ENCODE data around the gene BLVRB. TPM values are rescaled to one million over a fixed set of nuclear protein-coding genes. Genes with fewer than 3 reads are reported as not detected.

BLVRB gene
- total and polyA plus RNA-seq, 9 of the 15 experiments (the other 6 are each of a cell fraction or from before 2014, with no cell fraction given) = 81.1 to 749 (median 331) TPM

DNA sequence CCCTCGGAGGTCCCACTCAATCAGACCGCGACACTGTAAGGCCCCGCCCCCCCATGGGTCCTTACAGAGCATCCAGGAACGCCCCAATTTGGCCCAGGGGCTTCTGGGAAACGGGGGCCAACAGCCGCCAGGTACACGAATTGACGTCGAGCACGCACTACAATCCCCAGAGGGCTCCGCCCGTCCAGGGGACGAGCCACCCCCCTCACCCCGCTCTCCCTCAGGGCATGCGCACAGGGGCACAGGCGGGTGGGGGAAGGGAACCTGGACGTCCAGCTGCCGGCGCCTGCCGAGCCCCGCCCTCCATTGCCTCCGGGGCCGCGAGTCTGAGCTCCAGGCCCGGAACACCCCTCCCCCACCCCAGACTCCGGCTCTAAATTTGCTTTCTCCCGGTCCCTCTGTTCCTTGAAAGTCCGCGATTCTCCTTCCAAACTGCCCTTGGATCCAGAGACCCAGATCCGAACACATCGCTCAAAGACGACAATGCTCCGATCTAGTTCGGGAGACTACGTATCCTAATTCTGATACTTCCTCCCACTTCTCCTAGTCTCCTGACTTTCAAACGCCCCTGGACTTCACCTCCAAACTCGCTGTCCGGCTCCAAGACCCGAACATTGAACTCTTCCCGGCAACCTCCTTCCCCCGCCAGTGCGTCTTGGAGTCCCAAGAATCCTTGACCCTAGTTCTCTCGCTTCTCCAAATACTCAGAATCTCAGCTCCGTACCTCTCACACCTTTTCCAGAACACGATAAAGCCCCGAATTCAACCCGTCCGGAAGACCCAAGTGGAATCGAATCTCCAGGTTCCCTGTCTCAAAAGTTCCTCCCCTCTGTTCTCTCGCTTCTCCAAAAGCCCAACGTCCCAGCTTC, 22.2 kb downstream of the BLVRB start (continued):
- TF ChIP-seq RBBP5 (IDR thresholded peaks at IDR 0.05; ENCODE audit: borderline replicate concordance, insufficient read depth, low read length, poor library complexity, severe bottlenecking) (no peak), FOXK1 (CRISPR knock-in tag; IDR thresholded peaks at IDR 0.05; ENCODE audit: borderline replicate concordance) (no peak), ZNF668 (CRISPR knock-in tag; IDR thresholded peaks at IDR 0.05) (no peak), XRCC5 (IDR thresholded peaks at IDR 0.05; ENCODE audit: low read depth, low read length) (peak; percentile 33), NRF1 (conservative IDR thresholded peaks at IDR 0.05 in 1 of 2, IDR thresholded peaks at IDR 0.05 in 1 of 2) (peak; percentile 98), OTX1 (CRISPR knock-in tag; IDR thresholded peaks at IDR 0.05) (0 out of 2 replicates have a peak, but pooled peaks have one; percentile 6), SMAD2 (IDR thresholded peaks at IDR 0.05; ENCODE audit: low read depth, low read length) (no peak), ZNF57 (CRISPR knock-in tag; IDR thresholded peaks at IDR 0.05) (no peak), DMBX1 (CRISPR knock-in tag; IDR thresholded peaks at IDR 0.05; ENCODE audit: borderline replicate concordance) (no peak), COPS2 (conservative IDR thresholded peaks at IDR 0.05) (no peak), DDX20 (tag; IDR thresholded peaks at IDR 0.05; ENCODE audit: low read depth) (no peak), MCM7 (IDR thresholded peaks at IDR 0.05) (no peak), ZC3H4 (CRISPR knock-in tag; IDR thresholded peaks at IDR 0.05; ENCODE audit: borderline replicate concordance) (no peak), NFYB (IDR thresholded peaks at IDR 0.05; ENCODE audit: extremely low read depth, insufficient read length) (no peak), NELFE (IDR thresholded peaks at IDR 0.05; ENCODE audit: insufficient read depth, insufficient read length) (no peak), ZFP1 (CRISPR knock-in tag; IDR thresholded peaks at IDR 0.05) (no peak)
- TF ChIP-seq, protein P1, sequence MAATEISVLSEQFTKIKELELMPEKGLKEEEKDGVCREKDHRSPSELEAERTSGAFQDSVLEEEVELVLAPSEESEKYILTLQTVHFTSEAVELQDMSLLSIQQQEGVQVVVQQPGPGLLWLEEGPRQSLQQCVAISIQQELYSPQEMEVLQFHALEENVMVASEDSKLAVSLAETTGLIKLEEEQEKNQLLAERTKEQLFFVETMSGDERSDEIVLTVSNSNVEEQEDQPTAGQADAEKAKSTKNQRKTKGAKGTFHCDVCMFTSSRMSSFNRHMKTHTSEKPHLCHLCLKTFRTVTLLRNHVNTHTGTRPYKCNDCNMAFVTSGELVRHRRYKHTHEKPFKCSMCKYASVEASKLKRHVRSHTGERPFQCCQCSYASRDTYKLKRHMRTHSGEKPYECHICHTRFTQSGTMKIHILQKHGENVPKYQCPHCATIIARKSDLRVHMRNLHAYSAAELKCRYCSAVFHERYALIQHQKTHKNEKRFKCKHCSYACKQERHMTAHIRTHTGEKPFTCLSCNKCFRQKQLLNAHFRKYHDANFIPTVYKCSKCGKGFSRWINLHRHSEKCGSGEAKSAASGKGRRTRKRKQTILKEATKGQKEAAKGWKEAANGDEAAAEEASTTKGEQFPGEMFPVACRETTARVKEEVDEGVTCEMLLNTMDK (IDR thresholded peaks at IDR 0.05; ENCODE audit: borderline replicate concordance, insufficient read depth, low read depth, low read length, poor library complexity, severe bottlenecking) = no peak
- TF ChIP-seq, protein P2, sequence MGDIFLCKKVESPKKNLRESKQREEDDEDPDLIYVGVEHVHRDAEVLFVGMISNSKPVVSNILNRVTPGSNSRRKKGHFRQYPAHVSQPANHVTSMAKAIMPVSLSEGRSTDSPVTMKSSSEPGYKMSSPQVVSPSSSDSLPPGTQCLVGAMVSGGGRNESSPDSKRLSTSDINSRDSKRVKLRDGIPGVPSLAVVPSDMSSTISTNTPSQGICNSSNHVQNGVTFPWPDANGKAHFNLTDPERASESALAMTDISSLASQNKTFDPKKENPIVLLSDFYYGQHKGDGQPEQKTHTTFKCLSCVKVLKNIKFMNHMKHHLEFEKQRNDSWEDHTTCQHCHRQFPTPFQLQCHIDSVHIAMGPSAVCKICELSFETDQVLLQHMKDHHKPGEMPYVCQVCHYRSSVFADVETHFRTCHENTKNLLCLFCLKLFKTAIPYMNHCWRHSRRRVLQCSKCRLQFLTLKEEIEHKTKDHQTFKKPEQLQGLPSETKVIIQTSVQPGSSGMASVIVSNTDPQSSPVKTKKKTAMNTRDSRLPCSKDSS (IDR thresholded peaks at IDR 0.05; ENCODE audit: low read depth, partially characterized antibody) = no peak
- TF ChIP-seq, protein P3, sequence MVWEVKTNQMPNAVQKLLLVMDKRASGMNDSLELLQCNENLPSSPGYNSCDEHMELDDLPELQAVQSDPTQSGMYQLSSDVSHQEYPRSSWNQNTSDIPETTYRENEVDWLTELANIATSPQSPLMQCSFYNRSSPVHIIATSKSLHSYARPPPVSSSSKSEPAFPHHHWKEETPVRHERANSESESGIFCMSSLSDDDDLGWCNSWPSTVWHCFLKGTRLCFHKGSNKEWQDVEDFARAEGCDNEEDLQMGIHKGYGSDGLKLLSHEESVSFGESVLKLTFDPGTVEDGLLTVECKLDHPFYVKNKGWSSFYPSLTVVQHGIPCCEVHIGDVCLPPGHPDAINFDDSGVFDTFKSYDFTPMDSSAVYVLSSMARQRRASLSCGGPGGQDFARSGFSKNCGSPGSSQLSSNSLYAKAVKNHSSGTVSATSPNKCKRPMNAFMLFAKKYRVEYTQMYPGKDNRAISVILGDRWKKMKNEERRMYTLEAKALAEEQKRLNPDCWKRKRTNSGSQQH (CRISPR knock-in tag; IDR thresholded peaks at IDR 0.05) = no peak
- TF ChIP-seq, protein P4, sequence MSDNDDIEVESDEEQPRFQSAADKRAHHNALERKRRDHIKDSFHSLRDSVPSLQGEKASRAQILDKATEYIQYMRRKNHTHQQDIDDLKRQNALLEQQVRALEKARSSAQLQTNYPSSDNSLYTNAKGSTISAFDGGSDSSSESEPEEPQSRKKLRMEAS (CRISPR knock-in tag; IDR thresholded peaks at IDR 0.05) = peak; percentile 55

Measured in K562 (cell line).